GM21447 (cell line): Measurements from ENCODE around the gene PLXNA4.

Experiments
- ATAC-seq: cut with Tn5 transposase; IDR thresholded peaks from one replicate; pipeline ENCODE4 v1.9.1; 2021; ENCODE audit not compliant: unreplicated experiment

The PLXNA4 gene

DNA sequence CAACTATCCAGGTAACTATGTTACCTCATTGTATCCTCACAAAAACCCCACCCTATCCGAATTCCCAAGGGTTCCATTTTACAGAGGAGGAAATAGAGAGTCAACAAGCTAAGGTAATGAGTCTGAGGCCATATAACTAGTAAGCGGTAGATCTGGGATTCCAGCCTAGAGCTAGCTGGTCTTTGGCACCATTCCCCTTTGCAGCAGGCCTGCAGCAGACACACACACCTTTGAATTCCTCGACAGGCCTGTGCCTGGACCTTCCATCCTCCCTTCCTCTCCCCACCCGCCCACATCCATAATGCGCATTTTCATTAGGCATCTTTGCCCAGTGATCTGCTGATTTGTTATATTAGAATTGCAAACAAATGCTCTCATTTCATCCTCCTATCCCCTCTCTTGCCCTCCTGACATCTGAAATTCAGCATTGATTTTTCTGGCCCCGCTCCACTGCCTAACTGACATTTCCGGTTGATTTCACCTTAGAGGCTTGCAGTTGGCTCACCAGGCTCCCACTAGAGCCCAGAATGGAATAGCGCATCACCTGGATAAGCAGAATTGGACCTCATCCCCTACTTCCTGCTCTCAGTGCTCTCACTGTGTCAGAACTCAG, 129.5 kb downstream of the PLXNA4 start:
- ATAC-seq = no peak

DNA sequence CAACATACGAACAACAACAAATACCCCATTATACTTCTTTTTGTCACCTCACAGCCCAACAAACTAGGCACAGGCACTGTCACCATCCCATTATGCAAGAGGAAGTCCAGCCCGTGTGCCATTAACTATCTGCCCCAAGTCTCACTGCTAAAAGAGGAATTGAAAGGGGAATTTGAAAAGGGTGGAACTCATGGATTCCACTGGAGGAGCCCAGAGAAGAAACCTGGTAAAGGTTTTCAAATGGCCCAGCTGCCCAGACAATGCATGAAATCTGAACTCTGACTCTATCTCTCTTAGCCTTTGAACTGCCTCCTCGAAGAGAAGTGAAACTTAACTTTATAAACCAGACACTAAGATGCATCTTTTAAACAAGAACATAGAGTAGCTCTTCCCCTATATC, 130.0 kb downstream of the PLXNA4 start:
- no peak for ATAC-seq

DNA sequence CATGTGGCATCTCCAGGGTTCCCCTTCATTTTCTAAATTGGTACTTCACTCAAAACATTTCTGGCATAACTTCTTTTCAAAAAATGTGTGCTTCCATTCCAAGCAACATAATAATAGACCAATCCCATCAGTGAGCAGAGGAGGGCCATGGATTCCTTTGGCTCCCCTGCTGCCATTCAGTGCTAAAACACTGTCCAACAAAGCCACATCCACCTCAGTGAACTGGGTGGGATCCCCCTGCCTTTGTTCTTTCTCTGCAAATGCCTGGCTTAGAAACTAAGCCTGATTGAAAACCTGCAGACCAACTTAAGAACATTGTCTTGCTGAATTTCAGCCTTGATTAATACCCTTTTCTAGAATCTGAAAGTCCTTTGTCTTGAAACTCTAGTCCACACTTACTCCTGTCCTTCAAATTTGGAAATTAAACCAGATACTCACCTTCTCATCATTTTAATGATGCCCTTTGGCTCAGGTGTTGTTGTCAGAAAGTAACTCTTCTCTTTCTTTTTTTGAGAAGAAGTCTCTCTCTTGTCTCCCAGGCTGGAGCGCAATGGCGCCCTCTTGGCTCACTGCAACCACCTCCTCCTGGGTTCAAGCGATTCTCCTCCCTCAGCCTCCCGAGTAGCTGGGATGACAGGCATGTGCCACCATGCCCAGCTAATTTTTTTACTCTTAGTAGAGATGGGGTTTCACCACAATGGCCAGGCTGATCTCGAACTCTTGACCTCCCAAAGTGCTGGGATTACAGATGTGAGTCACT, 132.3 kb downstream of the PLXNA4 start:
- ATAC-seq = no peak

DNA sequence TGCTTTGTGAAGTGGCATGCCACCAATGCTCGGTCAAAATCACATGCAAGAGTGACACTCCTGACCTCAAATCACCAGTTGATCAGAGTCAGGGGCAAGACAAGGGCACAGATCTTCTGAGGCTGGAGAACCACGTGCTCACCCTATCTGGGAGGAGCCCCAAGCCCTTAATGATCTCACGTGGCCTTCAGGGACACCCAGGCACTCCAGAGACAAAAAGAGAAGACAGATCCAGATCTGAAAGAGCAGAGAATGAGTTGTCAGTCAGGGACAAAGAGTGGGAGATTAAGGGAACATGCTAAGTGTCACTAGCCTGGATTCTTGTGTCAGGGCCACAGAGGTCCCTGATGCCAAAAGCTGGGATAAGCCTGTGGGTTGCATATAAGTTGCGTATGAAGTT, 134.3 kb downstream of the PLXNA4 start:
- ATAC-seq = no peak

DNA sequence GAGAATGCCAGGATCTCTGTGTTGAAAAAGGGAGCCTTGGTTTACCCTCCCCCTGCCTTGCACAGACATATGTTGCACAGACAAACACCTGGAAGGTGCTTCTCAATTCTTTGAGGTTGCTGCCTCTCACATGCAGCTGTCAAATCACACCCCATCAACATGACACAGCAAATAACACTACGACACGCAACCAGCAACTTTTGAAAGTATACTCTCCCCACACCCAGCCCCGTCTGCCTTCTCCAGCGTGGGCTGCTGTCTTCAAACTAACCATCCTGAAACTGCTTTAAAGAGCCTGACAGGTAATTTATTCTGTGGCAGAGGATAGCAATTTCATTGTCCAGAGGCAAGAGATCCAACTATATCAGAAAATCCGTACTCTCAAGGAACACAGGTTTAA, 136.1 kb downstream of the PLXNA4 start:
- ATAC-seq = no peak

DNA sequence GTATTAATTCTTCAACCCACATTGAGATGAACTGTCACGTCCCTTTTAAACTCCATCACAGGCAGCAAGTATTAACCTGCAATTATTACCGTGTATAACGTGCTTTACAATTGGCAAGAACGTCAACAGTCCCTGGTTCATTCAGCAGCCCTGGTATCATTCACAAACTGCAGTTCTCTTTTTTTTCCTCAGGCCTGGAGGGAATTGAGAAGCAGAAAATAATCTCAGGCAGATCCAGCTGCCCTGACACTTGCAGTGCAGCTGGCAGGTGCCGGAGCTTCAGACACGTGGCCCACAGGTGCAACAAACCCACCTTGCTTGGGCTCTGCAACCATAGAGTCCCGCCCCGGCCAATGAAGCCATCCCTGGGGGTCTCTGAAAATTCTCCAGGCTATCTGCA, 137.3 kb downstream of the PLXNA4 start:
- ATAC-seq = no peak

DNA sequence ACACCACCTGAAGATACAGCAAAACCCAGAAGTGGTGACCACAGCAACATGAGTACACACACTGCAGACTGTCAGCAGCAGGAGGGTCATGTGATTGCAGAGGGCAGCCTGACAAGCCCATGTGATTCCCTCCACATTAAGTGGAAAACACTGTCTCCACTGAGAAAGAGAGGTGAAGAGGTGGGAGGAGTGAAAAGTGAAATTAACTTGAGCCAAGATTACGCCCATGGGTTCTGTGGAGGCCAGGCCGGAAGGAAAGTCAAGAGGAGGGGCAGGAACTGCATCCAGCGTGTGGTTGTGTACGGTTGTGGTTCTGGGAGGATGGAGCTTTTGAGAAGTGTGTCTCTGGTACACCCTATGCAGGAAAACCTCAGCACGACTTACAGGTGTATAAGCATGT, 138.5 kb downstream of the PLXNA4 start:
- no peak for ATAC-seq

DNA sequence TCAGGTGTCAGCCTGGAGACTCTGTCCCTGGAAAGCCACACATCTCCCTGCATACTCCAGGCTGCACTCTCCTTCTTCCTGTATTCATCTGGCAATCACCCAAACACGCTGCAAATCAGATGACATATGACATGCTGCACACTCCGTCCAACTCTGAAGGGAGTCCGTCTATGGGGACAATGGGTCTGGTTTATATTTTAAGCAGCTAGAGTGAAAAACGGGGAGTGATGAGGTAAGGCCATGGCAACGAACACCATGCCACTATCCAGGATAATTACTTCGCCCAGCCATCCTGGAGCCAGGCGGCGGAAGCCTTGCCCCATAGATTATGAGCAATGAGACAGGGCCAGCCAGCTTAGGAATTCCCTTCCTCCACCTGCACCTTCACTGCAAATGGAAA, 140.1 kb downstream of the PLXNA4 start:
- no peak for ATAC-seq

DNA sequence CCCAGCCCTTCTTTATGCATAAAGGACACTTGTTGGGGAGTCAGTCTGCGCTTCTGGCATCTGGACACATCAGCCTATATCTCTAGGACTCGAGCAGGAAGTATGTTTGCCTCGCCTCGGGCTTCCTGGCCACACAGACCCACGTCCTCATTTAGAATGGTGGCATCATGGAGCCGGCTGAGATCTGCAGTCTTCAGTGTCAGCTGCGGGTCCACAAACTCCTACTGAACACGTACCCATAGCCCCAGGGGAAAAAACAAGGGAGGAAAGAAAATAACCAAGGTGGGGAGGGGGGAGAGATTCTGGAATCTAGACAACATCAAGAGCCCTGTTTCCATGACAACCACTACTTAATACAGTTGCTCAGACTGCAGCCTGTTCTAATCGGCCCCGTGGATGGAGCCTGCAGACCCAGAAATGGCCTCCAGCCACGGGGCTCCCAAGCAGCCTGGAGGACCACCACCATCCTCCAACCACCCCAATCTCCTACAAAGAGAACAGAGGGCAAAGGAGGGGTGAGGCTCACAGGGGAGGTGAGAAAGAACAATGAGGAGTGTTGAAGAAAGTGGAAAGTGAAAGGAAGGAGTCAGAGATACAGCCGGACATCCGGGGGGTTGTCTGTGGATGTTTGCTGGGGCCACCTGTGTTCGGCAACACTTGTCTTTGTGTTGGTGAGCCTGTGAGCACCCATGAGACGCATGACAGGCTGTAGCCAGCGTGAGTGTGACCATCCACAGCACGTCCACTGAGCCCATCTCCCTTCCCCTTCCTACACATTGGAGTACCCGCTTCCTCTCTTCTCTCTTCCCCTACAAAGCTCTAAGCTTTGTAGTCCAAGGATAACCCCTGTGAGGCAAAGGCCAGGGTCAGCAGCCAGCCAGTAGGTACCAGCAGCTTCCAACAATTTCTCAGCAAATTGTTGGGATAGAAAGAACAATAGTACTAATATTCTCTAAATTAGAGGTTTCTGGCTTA, 141.0 kb downstream of the PLXNA4 start:
- no peak for ATAC-seq

DNA sequence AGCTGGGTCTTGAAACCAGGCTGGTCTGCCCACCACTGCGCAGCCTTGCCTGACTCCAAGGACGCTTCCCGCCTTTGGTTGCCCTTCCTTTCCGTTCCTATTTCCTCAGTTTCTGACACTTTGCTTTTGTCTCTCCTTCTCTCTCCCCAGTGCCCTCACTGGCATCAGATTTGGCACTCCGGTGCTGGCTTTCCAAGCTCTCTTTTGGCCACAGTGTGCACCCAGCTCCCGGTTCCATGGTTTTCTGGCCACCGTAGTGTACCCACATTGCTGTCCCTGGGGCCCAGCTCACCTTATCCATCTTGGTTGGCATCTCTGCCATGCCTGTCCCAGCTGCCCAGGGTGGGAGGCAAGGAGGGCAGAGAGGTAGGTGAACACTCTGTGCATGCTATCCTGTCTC, 142.2 kb downstream of the PLXNA4 start:
- no peak for ATAC-seq

DNA sequence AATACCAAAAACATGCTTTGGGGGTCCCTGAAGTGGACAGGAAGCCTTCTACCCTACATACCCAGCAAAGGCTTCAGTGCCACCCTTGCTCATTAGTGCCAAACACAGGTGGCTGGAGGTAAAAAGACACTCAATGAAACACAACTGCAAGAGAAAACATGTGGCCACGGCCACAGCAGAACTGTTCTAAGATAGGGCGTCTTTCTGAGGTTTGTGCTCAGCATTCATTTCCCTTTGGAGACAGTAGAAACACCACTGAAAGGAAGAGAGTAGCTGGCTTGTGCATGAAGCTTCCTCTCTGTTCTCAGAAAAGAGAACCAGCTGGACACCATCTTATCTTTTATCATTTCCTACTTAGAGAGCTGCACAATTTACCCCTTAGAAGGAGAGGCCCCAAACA, 143.0 kb downstream of the PLXNA4 start:
- no peak for ATAC-seq

DNA sequence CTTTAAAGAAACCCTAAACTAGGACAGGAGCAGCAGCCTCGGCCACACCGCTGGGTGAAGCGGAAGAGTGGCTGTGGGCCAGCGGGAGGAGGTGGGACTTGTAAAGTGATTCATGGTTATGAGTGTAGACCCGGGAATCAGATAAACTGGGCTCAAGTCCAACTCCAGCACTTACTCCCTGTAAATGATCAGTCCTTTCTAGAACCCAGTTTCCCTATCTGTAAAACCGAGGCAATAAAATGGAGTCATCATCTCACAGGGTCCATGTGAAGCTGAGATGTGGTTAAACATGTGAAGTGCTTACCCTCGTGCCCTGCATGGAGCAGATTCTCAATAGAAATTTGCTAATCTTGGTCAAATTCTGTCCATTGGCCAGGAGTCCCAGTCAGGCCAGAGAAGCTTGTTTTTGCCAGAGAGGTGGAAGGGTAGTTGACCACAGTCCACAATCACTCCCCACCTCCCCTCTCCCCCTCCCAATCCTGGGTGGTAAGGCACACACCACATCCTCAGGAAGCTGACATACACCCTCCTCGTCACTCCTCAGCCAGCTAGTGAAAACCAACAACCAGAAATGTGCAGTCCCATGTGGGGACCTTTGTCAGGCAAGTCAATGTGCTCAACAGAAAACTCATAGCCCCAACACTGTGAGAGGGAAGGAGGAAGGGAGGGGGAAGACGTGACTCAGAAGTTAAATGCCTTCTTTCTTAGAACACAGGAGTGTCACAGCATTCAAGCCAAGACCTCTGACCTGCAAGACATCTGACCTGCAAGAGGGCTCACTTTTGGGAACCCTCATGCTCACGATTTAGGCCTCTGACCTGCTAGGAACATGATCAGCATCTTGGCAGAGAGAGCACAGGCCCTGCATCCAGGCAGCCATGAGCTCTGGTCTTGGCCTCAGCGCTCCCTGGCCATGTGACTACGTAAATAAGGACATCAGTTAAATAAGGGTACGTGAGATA, 145.1 kb downstream of the PLXNA4 start:
- ATAC-seq = no peak

DNA sequence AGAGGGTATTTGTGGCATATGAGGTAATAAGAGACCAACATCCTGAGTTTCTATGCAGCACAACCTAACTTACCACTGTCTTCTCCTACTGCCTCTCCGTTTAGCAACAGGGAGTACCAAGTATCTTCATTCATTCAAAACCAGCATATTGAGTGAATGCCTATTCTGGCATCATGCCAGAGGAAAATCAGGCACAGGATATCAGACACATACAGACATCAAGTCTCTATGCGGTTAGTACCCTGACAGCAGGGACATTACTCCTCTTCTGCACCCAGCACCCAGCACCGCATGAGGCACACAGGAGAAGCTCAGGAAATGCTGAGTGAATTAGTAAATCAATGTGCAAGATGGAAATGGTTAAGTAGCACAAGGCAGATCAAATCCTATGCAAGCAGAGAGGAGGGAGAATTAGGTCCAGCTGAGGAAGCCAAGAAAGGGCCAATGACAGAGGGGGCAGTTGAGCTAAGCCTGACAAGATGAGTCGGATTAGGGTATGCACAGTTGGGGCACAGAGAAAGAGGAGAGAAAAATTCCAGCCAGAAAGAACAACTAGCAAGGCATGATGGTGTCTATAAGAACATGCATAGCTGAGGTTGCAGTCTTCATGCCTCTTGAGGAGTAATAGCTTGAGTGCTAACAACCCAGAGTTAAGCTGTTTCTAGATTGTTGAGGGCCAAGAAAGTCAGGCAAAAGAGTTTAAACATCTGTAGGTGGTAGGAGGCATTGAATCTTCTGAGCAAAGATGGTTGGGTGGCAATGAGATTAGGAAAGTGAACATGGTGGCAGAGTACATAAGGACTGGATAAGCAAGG, 146.0 kb downstream of the PLXNA4 start:
- ATAC-seq = no peak

DNA sequence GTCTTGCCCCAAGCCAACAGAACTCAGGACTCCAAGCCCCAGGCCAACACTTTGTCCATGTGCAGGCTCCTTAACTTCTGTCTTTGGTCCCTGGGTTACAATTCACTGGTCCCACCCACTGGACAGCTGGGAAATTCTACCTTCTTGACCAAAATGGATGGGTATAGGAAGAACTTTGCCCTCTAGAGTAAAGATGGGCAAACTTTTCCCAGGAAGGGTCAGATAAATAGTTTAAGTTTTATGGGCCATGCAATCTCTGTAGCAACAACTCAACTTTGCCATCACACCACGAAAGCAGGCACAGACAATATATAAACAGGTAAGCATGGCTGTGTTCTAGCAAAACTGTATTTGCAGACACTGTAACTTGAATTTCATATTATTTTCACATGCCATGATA, 147.1 kb downstream of the PLXNA4 start:
- no peak for ATAC-seq

DNA sequence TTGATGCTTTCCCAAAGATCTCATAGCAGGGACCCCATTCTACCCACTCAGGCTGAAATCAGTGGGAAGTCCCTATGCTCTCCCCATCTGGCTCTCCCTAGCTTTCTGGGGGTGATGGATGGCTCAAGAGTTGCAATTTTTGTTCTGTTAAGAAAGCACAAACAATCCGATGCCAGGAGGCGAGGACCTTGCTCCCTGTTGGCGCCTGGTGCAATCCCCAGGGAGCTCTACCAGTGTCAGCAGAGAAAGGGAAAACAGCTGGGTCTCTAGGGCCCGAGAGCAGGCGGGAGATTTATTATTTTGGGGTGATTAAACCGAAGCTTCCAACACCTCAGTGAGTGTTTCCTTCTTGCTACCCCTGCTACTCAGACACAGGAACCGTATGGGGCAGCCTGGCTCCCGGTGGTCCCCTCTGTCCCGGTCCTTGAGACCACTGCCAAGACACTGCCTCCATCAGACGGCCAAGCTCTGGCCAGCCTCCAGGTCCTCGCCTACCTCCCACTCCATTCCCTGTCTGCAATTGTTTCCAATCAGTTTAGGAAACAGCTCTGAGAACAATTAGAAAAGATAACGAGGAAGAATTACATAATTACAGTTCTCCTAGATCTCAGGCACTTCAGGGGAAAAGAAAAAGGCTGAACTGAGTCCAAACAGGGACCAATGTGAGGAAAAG, 147.9 kb downstream of the PLXNA4 start:
- no peak for ATAC-seq

DNA sequence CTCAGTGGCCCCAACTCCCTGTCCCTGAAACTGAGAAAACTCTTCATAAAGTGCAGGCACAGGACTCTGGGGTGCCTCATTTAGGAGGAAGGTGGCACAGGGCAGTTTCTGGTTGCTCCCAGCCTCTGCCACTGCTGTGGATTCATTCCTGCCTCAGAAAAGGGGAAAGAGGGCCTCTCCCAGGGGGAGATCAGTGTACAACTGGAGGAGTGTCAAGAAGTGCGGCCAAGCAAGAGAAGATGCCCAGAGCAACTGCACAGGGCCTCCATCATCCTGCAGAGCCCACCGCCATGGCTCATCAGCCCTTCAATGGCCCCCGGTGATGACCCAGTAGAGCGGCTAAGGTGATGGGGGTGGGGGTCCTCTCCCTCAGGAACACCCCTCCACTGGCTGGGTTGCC, 150.3 kb downstream of the PLXNA4 start:
- ATAC-seq = no peak

DNA sequence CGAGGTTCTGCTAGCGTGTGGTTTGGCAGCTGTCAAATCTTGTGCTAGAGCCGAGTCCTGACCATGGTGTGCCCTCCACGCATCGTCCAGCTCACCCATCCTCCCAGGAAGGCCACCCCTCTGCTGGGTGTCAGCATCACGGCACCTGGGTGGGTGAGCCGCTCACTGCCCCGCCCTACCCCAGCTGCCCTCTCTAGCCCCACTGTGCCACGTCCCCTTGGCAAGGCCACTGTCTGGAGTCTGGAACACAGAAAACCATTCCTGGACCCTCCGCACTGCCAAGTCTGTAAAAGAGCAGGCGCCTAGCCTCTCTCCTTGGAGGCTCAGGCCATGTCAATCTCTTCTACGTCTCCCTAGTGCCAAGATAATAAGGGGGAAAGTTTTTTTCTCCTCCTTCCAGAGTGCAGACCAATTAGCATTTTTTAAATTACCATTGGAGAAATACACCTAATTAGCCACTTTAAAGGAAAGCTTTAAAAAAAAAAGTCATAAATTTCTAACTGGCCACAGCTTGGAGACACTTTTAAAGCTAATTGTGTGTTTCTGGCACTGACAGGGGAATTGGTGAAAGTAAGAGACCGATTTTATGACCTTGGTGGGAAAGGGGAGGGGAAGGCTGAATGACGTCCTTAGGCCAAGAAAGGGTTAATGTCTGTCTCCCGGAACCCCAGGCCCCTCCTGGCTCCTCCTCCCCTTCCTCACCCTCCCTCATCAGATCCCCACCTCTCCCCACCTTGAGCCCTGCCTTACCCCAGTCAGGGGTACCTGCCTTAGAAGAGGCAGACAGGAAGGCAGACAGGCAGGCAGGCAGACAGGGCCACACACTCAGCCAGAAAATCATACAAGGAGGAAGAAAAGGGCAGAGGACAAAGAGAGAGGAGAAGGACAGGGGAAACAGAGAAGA, 151.2 kb downstream of the PLXNA4 start:
- no peak for ATAC-seq

DNA sequence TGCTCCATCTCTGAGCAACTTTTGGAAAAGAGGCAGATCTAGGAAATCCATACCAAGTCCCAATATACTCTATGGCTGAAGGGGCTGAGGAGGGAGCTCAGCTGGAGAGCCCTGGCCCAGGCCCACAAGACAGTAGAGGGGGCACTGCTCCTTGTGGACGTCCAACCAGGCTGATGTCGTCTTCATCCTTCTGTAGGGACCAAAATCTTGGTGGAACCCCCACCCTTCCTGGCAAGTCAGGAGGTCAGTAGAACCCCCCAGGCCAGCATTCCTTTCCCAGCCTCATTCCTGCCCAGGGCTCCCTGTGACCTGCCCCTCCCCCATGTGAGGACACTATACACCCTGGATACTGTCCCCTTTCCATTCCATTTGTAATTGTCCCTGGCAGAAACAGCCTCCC, 152.0 kb downstream of the PLXNA4 start:
- ATAC-seq = no peak
